Cardiac muscle cell (in vitro differentiated cells and primary cell): ENCODE data around the gene FNDC3B. TPM values are rescaled to one million over a fixed set of nuclear protein-coding genes. Genes with fewer than 3 reads are reported as not detected.

Source experiments
- DNase-seq, 2 donors: peaks; one replicate each; pipeline versions ENCODE4 v3.0.0 to v3.0.0-alpha.2; 2010 to 2017; ENCODE audit warnings: low read depth in 1 of 2, low spot score in 1 of 2
- H3K27ac ChIP-seq: fragments of 200-600 bp; sonication (generic); 2 replicates; pipeline ENCODE4 v1.5.1; 2016
- H3K27me3 ChIP-seq: fragments of 200-600 bp; sonication (generic); 2 replicates; pipeline ENCODE4 v1.6.0; 2016; ENCODE audit warnings: control low read depth
- H3K36me3 ChIP-seq: fragments of 200-600 bp; sonication (generic); 2 replicates; pipeline ENCODE4 v1.5.1; 2016; ENCODE audit warnings: control low read depth
- H3K4me1 ChIP-seq: fragments of 200-600 bp; sonication (generic); 2 replicates; pipeline ENCODE4 v1.8.1; 2017; ENCODE audit warnings: low read depth, mild to moderate bottlenecking, mixed run types
- H3K4me3 ChIP-seq: fragments of 200-600 bp; sonication (generic); 2 replicates; pipeline ENCODE4 v1.5.1; 2016; ENCODE audit warnings: mild to moderate bottlenecking
- H3K9me3 ChIP-seq: fragments of 200-600 bp; sonication (generic); 2 replicates; pipeline ENCODE4 v1.5.1; 2017; ENCODE audit warnings: low read depth, mild to moderate bottlenecking, control low read depth
- polyA plus RNA-seq: library from polyadenylated mRNA; unstranded; fragments of >200 nt; fragmentation: Nextera tagmentation; extraction: Ambion mirVana; gene quantifications from 2 replicates; pipeline ENCODE4 v1.2.1, GENCODE V29; 2016
- total RNA-seq: library from RNA; depleted of rRNA; stranded (reverse); fragments of >200 nt; gene quantifications from 2 replicates; pipeline ENCODE4 v1.2.3, GENCODE V29; 2016
- TF ChIP-seq, protein P1 (sequence below): IDR thresholded peaks from 2 replicates; pipeline ENCODE4 v1.5.1; 2012; ENCODE audit warnings: low read depth, mild to moderate bottlenecking, low read length

Gene FNDC3B
- total and polyA plus RNA-seq, 2 experiments from 2014 or later, result 55.2 to 62.3 TPM

DNA sequence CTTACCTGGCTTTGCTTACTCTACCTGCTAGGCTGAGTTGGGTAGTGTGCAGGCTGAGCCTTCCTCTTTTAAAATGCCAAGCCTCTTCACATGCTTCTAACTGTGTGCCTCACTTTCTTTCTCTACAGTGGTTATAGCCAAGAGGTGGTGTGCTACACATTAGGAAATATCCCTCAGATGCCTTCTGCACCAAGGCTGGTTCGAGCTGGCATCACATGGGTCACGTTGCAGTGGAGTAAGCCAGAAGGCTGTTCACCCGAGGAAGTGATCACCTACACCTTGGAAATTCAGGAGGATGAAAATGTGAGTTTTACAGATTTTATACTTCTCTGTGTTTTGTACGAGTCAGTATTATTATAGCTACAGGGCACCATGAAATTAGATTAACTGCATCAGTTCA is 291.0 kb downstream of the FNDC3B start:
- no peak for DNase-seq
- H3K36me3 ChIP-seq, result peaks cover 41% of the 10 kb centered on the region
- no peaks in the 10 kb centered on the region for H3K27me3 ChIP-seq
- TF ChIP-seq, protein P1, sequence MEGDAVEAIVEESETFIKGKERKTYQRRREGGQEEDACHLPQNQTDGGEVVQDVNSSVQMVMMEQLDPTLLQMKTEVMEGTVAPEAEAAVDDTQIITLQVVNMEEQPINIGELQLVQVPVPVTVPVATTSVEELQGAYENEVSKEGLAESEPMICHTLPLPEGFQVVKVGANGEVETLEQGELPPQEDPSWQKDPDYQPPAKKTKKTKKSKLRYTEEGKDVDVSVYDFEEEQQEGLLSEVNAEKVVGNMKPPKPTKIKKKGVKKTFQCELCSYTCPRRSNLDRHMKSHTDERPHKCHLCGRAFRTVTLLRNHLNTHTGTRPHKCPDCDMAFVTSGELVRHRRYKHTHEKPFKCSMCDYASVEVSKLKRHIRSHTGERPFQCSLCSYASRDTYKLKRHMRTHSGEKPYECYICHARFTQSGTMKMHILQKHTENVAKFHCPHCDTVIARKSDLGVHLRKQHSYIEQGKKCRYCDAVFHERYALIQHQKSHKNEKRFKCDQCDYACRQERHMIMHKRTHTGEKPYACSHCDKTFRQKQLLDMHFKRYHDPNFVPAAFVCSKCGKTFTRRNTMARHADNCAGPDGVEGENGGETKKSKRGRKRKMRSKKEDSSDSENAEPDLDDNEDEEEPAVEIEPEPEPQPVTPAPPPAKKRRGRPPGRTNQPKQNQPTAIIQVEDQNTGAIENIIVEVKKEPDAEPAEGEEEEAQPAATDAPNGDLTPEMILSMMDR, result no peak
- no peaks in the 10 kb centered on the region for H3K9me3 ChIP-seq
- H3K4me1 ChIP-seq, result no peaks in the 10 kb centered on the region
- H3K4me3 ChIP-seq, result no peak overlapping the region
- no peak overlapping the region for H3K27ac ChIP-seq

- H3K4me3 ChIP-seq, result no peak overlapping the region
- H3K36me3 ChIP-seq, result peaks cover 56% of the 10 kb centered on the region
- H3K27ac ChIP-seq, result peak overlapping the region; percentile 68
- peak; percentile 66 to 75 for DNase-seq
- TF ChIP-seq, protein P1, result peak; percentile 93
- H3K27me3 ChIP-seq, result no peaks in the 10 kb centered on the region
- H3K9me3 ChIP-seq, result no peaks in the 10 kb centered on the region
- H3K4me1 ChIP-seq, result no peaks in the 10 kb centered on the region
Measured at GRCh38 chr3:172332256-172333041, 293.1 kb downstream of the FNDC3B start.

DNA sequence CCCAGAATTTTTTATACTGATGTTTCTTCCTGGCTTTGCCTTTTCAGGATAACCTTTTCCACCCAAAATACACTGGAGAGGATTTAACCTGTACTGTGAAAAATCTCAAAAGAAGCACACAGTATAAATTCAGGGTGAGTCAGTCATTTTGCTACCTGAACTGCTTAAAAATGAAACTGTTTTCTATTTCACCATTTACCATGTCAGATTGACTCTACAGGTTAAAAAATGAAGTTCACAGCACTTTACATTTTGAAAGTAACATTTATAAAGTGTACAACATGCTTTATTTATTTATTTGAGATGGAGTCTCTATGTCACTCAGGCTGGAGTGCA is 293.6 kb downstream of the FNDC3B start:
- no peaks in the 10 kb centered on the region for H3K4me1 ChIP-seq
- TF ChIP-seq, protein P1, result no peak
- no peaks in the 10 kb centered on the region for H3K9me3 ChIP-seq
- H3K36me3 ChIP-seq, result peaks cover 60% of the 10 kb centered on the region
- H3K27ac ChIP-seq, result no peak overlapping the region
- no peak for DNase-seq
- H3K27me3 ChIP-seq, result no peaks in the 10 kb centered on the region
- H3K4me3 ChIP-seq, result no peak overlapping the region

GRCh38 chr3:172333692-172334457 is 294.5 kb downstream of the FNDC3B start:
- no peak overlapping the region for H3K4me3 ChIP-seq
- no peaks in the 10 kb centered on the region for H3K9me3 ChIP-seq
- no peak for DNase-seq
- H3K27me3 ChIP-seq, result no peaks in the 10 kb centered on the region
- H3K36me3 ChIP-seq, result peaks cover 60% of the 10 kb centered on the region
- no peaks in the 10 kb centered on the region for H3K4me1 ChIP-seq
- TF ChIP-seq, protein P1, result peak; percentile 30
- H3K27ac ChIP-seq, result no peak overlapping the region

GRCh38 chr3:172334671-172335207 is 295.4 kb downstream of the FNDC3B start:
- Histone ChIP-seq H3K27me3 (no peaks in the 10 kb centered on the region), H3K4me3 (no peak overlapping the region), H3K9me3 (no peaks in the 10 kb centered on the region), H3K27ac (peak overlapping the region; percentile 34), H3K36me3 (peaks cover 61% of the 10 kb centered on the region), H3K4me1 (no peaks in the 10 kb centered on the region)
- DNase-seq, result no peak
- TF ChIP-seq, protein P1, result no peak
